HEK293 (cell line): ENCODE results near the gene PDK2.

ENCODE experiments used
- CTCF ChIA-PET: fragments of 350-600 bp; formaldehyde crosslinking; extraction: SDS; loops from one replicate; lab custom pipeline; 2021; ENCODE audit warnings: antibody characterized with exemption; lab: Yijun Ruan, JAX
- POLR2A ChIA-PET: fragments of 300-600 bp; formaldehyde crosslinking; extraction: SDS; loops from one replicate; lab custom pipeline; 2020; ENCODE audit warnings: antibody characterized with exemption, inconsistent platforms; lab: Yijun Ruan, JAX
- H3K27ac ChIP-seq: fragments of 200-500 bp; sonication (Bioruptor generic); 2 replicates; pipeline ENCODE4 v1.5.1; 2014; ENCODE audit warnings: low read depth, low read length, control low read depth, inconsistent platforms; ENCODE audit errors: extremely low read depth
- H3K36me3 ChIP-seq, 2 experiments: fragments of 200-500 bp in 1 of 2; sonication (Bioruptor generic) in 1 of 2; 1 replicate in 1 of 2; 2 replicates in 1 of 2; pipeline ENCODE4 v1.5.1; 2014 to 2017; ENCODE audit warnings: inconsistent platforms in 2 of 2, low read length in 2 of 2; ENCODE audit not compliant: control insufficient read depth in 2 of 2, insufficient read depth in 1 of 2
- H3K4me1 ChIP-seq: fragments of 200-500 bp; sonication (Bioruptor generic); 2 replicates; pipeline ENCODE4 v1.5.1; 2014; ENCODE audit warnings: mild to moderate bottlenecking, low read length, inconsistent platforms; ENCODE audit not compliant: control insufficient read depth, insufficient read depth
- H3K4me3 ChIP-seq: 2 replicates; pipeline ENCODE4 v1.5.1; 2011; ENCODE audit warnings: low read depth, mild to moderate bottlenecking, control low read depth, low read length, moderate library complexity
- H3K9me3 ChIP-seq: fragments of 200-500 bp; sonication (Bioruptor generic); 2 replicates; pipeline ENCODE4 v1.5.1; 2014; ENCODE audit warnings: low read depth, low read length, inconsistent platforms; ENCODE audit not compliant: control insufficient read depth, insufficient read depth
- GLIS1 ChIP-seq: fragments of 450-650 bp; formaldehyde crosslinking; IDR thresholded peaks from 2 replicates; pipeline ENCODE4 v1.5.1; 2016; ENCODE audit warnings: missing biosample characterization, missing genetic modification characterization
- HOXC10 ChIP-seq: sonication (generic); formaldehyde crosslinking; IDR thresholded peaks from 2 replicates; pipeline ENCODE4 v1.8.1; 2023; ENCODE audit warnings: mild to moderate bottlenecking, missing genetic modification reagents
- INSM2 ChIP-seq: fragments of 450-650 bp; formaldehyde crosslinking; IDR thresholded peaks from 2 replicates; pipeline ENCODE4 v1.5.1; 2016; ENCODE audit warnings: missing biosample characterization, missing genetic modification characterization
- KLF16 ChIP-seq: fragments of 450-650 bp; formaldehyde crosslinking; IDR thresholded peaks from 2 replicates; pipeline ENCODE4 v1.5.1; 2017; ENCODE audit warnings: missing biosample characterization, missing genetic modification characterization
- SALL2 ChIP-seq: fragments of 450-650 bp; formaldehyde crosslinking; IDR thresholded peaks from 2 replicates; pipeline ENCODE4 v1.5.0; 2017; ENCODE audit warnings: missing biosample characterization, mild to moderate bottlenecking, missing genetic modification characterization, borderline replicate concordance
- WT1 ChIP-seq: fragments of 450-650 bp; formaldehyde crosslinking; IDR thresholded peaks from 2 replicates; pipeline ENCODE4 v1.5.1; 2016; ENCODE audit warnings: missing biosample characterization, missing genetic modification characterization
- YY1 ChIP-seq: fragments of 450-650 bp; formaldehyde crosslinking; IDR thresholded peaks from 2 replicates; pipeline ENCODE4 v1.5.1; 2018; ENCODE audit warnings: missing biosample characterization, missing genetic modification characterization
- YY2 ChIP-seq: fragments of 450-650 bp; formaldehyde crosslinking; IDR thresholded peaks from 2 replicates; pipeline ENCODE4 v1.5.1; 2016; ENCODE audit warnings: missing biosample characterization, missing genetic modification characterization
- ZBTB17 ChIP-seq: fragments of 450-650 bp; formaldehyde crosslinking; IDR thresholded peaks from 2 replicates; pipeline ENCODE4 v1.5.1; 2016; ENCODE audit warnings: missing biosample characterization, missing genetic modification characterization
- ZBTB26 ChIP-seq: fragments of 450-650 bp; formaldehyde crosslinking; optimal IDR thresholded peaks from 2 replicates; pipeline ENCODE3; 2016; ENCODE audit warnings: missing biosample characterization, mild to moderate bottlenecking, missing genetic modification characterization
- ZBTB7A ChIP-seq: fragments of 450-650 bp; formaldehyde crosslinking; IDR thresholded peaks from 2 replicates; pipeline ENCODE4 v1.5.1; 2016; ENCODE audit warnings: low read depth, missing biosample characterization, missing genetic modification characterization
- ZFP37 ChIP-seq: fragments of 450-650 bp; formaldehyde crosslinking; IDR thresholded peaks from 2 replicates; pipeline ENCODE4 v1.5.1; 2016; ENCODE audit warnings: missing biosample characterization, missing genetic modification characterization
- ZNF169 ChIP-seq: fragments of 450-650 bp; formaldehyde crosslinking; IDR thresholded peaks from 2 replicates; pipeline ENCODE4 v1.5.1; 2016; ENCODE audit warnings: missing biosample characterization, missing genetic modification characterization
- ZNF184 ChIP-seq: fragments of 450-650 bp; IDR thresholded peaks from 2 replicates; pipeline ENCODE4 v1.5.1; 2018; ENCODE audit warnings: missing biosample characterization, mild to moderate bottlenecking, missing genetic modification characterization
- ZNF37A ChIP-seq: fragments of 450-650 bp; IDR thresholded peaks from 2 replicates; pipeline ENCODE4 v1.5.1; 2018; ENCODE audit warnings: missing biosample characterization, missing genetic modification characterization
- ZNF391 ChIP-seq: fragments of 450-650 bp; formaldehyde crosslinking; IDR thresholded peaks from 2 replicates; pipeline ENCODE4 v1.5.1; 2016; ENCODE audit warnings: low read depth, missing biosample characterization, missing genetic modification characterization, borderline replicate concordance
- ZNF423 ChIP-seq: fragments of 450-650 bp; formaldehyde crosslinking; IDR thresholded peaks from 2 replicates; pipeline ENCODE4 v1.5.1; 2016; ENCODE audit warnings: missing biosample characterization, missing genetic modification characterization
- ZNF549 ChIP-seq: fragments of 450-650 bp; IDR thresholded peaks from 2 replicates; pipeline ENCODE4 v1.5.1; 2018; ENCODE audit warnings: missing biosample characterization, missing genetic modification characterization, mild to moderate bottlenecking, inconsistent platforms, moderate library complexity
- ZNF571 ChIP-seq: fragments of 450-650 bp; formaldehyde crosslinking; IDR thresholded peaks from 2 replicates; pipeline ENCODE4 v1.5.0; 2017; ENCODE audit warnings: missing biosample characterization, missing genetic modification characterization
- ZNF580 ChIP-seq: fragments of 450-650 bp; formaldehyde crosslinking; IDR thresholded peaks from 2 replicates; pipeline ENCODE4 v1.5.1; 2016; ENCODE audit warnings: missing biosample characterization, missing genetic modification characterization
- ZNF624 ChIP-seq: fragments of 450-650 bp; formaldehyde crosslinking; IDR thresholded peaks from 2 replicates; pipeline ENCODE4 v1.5.1; 2017; ENCODE audit warnings: missing biosample characterization, missing genetic modification characterization
- ZNF707 ChIP-seq: fragments of 450-650 bp; formaldehyde crosslinking; IDR thresholded peaks from 2 replicates; pipeline ENCODE4 v1.5.1; 2016; ENCODE audit warnings: missing biosample characterization, missing genetic modification characterization
- ZNF785 ChIP-seq: fragments of 450-650 bp; formaldehyde crosslinking; IDR thresholded peaks from 2 replicates; pipeline ENCODE4 v1.5.1; 2016; ENCODE audit warnings: missing biosample characterization, missing genetic modification characterization
- ZNF791 ChIP-seq: fragments of 450-650 bp; formaldehyde crosslinking; IDR thresholded peaks from 2 replicates; pipeline ENCODE4 v1.5.1; 2016; ENCODE audit warnings: missing biosample characterization, missing genetic modification characterization
- TF ChIP-seq, protein P1 (sequence below): fragments of 450-650 bp; formaldehyde crosslinking; IDR thresholded peaks from 2 replicates; pipeline ENCODE4 v1.5.1; 2016; ENCODE audit warnings: missing biosample characterization, missing genetic modification characterization, borderline replicate concordance
- TF ChIP-seq, protein P2 (sequence below): fragments of 450-650 bp; formaldehyde crosslinking; IDR thresholded peaks from 2 replicates; pipeline ENCODE4 v1.5.1; 2017; ENCODE audit warnings: missing biosample characterization, missing genetic modification characterization
- TF ChIP-seq, protein P3 (sequence below): fragments of 450-650 bp; formaldehyde crosslinking; IDR thresholded peaks from 2 replicates; pipeline ENCODE4 v1.5.1; 2016; ENCODE audit warnings: missing biosample characterization, missing genetic modification characterization
- TF ChIP-seq, protein P4 (sequence below): fragments of 450-650 bp; formaldehyde crosslinking; IDR thresholded peaks from 2 replicates; pipeline ENCODE4 v1.5.1; 2016; ENCODE audit warnings: missing biosample characterization, missing genetic modification characterization

PDK2 gene

DNA sequence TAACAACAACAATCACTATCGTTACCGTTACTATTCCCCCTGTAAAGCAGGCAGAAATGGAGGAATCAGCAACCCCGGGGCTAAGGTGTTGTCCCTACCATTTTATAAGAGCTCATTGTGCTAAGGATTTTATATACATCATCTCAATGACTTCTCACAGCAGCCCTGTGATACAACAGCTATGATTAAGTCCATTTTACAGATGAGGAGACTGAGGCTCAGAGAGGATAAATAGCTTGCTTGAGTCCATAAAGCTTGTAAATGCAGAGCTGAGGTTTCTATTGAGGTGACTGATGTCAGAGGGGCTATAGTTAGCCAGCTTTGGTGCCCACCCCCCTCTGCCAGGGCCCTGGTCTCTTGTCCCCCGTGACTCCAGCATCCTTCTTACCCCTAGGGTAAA lies 16.7 kb upstream of the PDK2 start:
- H3K4me1 ChIP-seq = no peaks in the 10 kb centered on the region
- POLR2A ChIA-PET = no interaction called here
- no peak overlapping the region for H3K27ac ChIP-seq
- H3K4me3 ChIP-seq = no peak overlapping the region
- H3K9me3 ChIP-seq = no peaks in the 10 kb centered on the region
- CTCF ChIA-PET = interaction anchor here (0.6 to 5.9 kb wide), 9 partner anchors 9 to 485 kb away, joined by 3 to 50 read pairs (median 5); partner anchors contain the start of gene PDK2
- TF ChIP-seq ZNF624 = no peak
- no peak for TF ChIP-seq ZFP37 (tag by site-specific recombination)
- TF ChIP-seq WT1 (tag by site-specific recombination) = no peak
- TF ChIP-seq ZNF580 (tag by site-specific recombination) = no peak
- TF ChIP-seq, protein P1, sequence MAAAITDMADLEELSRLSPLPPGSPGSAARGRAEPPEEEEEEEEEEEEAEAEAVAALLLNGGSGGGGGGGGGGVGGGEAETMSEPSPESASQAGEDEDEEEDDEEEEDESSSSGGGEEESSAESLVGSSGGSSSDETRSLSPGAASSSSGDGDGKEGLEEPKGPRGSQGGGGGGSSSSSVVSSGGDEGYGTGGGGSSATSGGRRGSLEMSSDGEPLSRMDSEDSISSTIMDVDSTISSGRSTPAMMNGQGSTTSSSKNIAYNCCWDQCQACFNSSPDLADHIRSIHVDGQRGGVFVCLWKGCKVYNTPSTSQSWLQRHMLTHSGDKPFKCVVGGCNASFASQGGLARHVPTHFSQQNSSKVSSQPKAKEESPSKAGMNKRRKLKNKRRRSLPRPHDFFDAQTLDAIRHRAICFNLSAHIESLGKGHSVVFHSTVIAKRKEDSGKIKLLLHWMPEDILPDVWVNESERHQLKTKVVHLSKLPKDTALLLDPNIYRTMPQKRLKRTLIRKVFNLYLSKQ (tag by site-specific recombination) = no peak
- TF ChIP-seq ZNF391 = no peak
- no peak for TF ChIP-seq ZBTB17 (tag by site-specific recombination)
- TF ChIP-seq, protein P2, sequence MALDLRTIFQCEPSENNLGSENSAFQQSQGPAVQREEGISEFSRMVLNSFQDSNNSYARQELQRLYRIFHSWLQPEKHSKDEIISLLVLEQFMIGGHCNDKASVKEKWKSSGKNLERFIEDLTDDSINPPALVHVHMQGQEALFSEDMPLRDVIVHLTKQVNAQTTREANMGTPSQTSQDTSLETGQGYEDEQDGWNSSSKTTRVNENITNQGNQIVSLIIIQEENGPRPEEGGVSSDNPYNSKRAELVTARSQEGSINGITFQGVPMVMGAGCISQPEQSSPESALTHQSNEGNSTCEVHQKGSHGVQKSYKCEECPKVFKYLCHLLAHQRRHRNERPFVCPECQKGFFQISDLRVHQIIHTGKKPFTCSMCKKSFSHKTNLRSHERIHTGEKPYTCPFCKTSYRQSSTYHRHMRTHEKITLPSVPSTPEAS = no peak
- TF ChIP-seq ZNF37A (tag by site-specific recombination) = no peak
- TF ChIP-seq YY2 = no peak
- no peak for TF ChIP-seq ZNF707
- no peak for TF ChIP-seq HOXC10 (CRISPR knock-in tag)
- no peak for TF ChIP-seq KLF16
- TF ChIP-seq ZNF791 = no peak
- TF ChIP-seq ZNF169 = no peak
- no peak for TF ChIP-seq ZBTB26 (tag by site-specific recombination)
- no peak for TF ChIP-seq INSM2 (tag by site-specific recombination)
- TF ChIP-seq ZNF571 (tag by site-specific recombination) = no peak
- TF ChIP-seq GLIS1 (tag by site-specific recombination) = no peak
- TF ChIP-seq, all 188 proteins: peak for 0
- H3K36me3 ChIP-seq = peaks cover 0 to 45% of the 10 kb centered on the region in 2 experiments; a peak in 2 of 3 replicates

GRCh38 chr17:50079334-50080095 lies 15.6 kb upstream of the PDK2 start:
- H3K4me1 ChIP-seq = no peaks in the 10 kb centered on the region
- no peak overlapping the region for H3K4me3 ChIP-seq
- CTCF ChIA-PET = interaction anchor here (0.6 to 5.9 kb wide), 17 partner anchors 14 to 1311 kb away, joined by 3 to 50 read pairs (median 3); partner anchors contain the start of genes ITGA3 and PDK2
- H3K27ac ChIP-seq = no peak overlapping the region
- no peaks in the 10 kb centered on the region for H3K9me3 ChIP-seq
- POLR2A ChIA-PET = interaction anchor here (1.2 kb wide), 1 partner anchor 24 kb away, joined by 4 read pairs; the partner anchor contains the start of gene ITGA3
- H3K36me3 ChIP-seq = peaks cover 0 to 45% of the 10 kb centered on the region in 2 experiments; a peak in 2 of 3 replicates
- TF ChIP-seq ZNF37A (tag by site-specific recombination) = no peak
- TF ChIP-seq ZNF549 (tag by site-specific recombination) = no peak
- TF ChIP-seq ZBTB7A (tag by site-specific recombination) = no peak
- TF ChIP-seq YY1 (tag by site-specific recombination) = no peak
- no peak for TF ChIP-seq SALL2 (tag by site-specific recombination)
- TF ChIP-seq ZNF423 (tag by site-specific recombination) = no peak
- TF ChIP-seq, protein P3, sequence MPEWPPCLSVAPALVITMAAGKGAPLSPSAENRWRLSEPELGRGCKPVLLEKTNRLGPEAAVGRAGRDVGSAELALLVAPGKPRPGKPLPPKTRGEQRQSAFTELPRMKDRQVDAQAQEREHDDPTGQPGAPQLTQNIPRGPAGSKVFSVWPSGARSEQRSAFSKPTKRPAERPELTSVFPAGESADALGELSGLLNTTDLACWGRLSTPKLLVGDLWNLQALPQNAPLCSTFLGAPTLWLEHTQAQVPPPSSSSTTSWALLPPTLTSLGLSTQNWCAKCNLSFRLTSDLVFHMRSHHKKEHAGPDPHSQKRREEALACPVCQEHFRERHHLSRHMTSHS (tag by site-specific recombination) = no peak
- no peak for TF ChIP-seq ZNF184 (tag by site-specific recombination)
- peak; percentile 84 for TF ChIP-seq ZNF785 (tag by site-specific recombination)
- TF ChIP-seq, protein P4, sequence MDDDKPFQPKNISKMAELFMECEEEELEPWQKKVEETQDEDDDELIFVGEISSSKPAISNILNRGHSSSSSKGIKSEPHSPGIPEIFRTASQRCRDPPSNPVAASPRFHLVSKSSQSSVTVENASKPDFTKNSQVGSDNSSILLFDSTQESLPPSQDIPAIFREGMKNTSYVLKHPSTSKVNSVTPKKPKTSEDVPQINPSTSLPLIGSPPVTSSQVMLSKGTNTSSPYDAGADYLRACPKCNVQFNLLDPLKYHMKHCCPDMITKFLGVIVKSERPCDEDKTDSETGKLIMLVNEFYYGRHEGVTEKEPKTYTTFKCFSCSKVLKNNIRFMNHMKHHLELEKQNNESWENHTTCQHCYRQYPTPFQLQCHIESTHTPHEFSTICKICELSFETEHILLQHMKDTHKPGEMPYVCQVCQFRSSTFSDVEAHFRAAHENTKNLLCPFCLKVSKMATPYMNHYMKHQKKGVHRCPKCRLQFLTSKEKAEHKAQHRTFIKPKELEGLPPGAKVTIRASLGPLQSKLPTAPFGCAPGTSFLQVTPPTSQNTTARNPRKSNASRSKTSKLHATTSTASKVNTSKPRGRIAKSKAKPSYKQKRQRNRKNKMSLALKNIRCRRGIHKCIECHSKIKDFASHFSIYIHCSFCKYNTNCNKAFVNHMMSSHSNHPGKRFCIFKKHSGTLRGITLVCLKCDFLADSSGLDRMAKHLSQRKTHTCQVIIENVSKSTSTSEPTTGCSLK (tag by site-specific recombination) = no peak
